Ishikawa (cell line): Measurements from ENCODE around the gene DEFB113.

Source experiments
- CEBPB ChIP-seq: IDR thresholded peaks from 2 replicates; pipeline ENCODE4 v1.6.1; 2012
- CREB1 ChIP-seq: IDR thresholded peaks from 2 replicates; pipeline ENCODE4 v1.6.1; 2012; ENCODE audit warnings: low read depth
- EGR1 ChIP-seq: IDR thresholded peaks from 2 replicates; pipeline ENCODE4 v1.6.1; 2012
- EP300 ChIP-seq: IDR thresholded peaks from 2 replicates; pipeline ENCODE4 v1.6.1; 2012; ENCODE audit warnings: borderline replicate concordance
- RAD21 ChIP-seq: IDR thresholded peaks from 2 replicates; pipeline ENCODE4 v1.6.1; 2012; ENCODE audit warnings: low read depth
- TCF12 ChIP-seq: IDR thresholded peaks from 2 replicates; pipeline ENCODE4 v1.6.1; 2012; ENCODE audit warnings: low read depth
- YY1 ChIP-seq: IDR thresholded peaks from 2 replicates; pipeline ENCODE4 v1.6.1; 2012; ENCODE audit warnings: low read depth
- TF ChIP-seq, protein P1 (sequence below): IDR thresholded peaks from 2 replicates; pipeline ENCODE4 v1.6.1; 2012; ENCODE audit warnings: low read depth, mild to moderate bottlenecking
- TF ChIP-seq, protein P2 (sequence below): IDR thresholded peaks from 2 replicates; pipeline ENCODE4 v1.6.1; 2012

DNA sequence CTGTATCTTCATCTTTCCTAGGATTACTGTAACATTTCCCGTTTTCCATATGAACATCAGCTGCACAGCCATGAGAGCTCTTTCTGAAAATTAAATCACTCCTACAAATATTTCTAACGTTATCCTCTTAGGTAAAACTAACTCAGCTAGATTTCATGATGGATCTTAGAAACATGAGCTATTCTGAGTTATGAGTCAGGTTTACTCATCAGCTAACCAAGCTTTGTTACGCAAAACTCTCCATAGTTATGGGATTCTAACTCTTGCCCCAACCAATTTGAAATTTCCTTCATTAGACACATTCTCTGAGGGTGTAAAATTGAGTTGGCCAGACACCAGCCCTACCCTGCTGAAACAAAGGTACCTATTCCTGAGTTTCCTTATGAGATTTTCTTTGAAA lies 38.4 kb upstream of the DEFB113 start:
- TF ChIP-seq EP300 (no peak), YY1 (no peak), CEBPB (no peak), CREB1 (no peak), TCF12 (no peak), EGR1 (no peak), RAD21 (no peak)
- TF ChIP-seq, protein P1, sequence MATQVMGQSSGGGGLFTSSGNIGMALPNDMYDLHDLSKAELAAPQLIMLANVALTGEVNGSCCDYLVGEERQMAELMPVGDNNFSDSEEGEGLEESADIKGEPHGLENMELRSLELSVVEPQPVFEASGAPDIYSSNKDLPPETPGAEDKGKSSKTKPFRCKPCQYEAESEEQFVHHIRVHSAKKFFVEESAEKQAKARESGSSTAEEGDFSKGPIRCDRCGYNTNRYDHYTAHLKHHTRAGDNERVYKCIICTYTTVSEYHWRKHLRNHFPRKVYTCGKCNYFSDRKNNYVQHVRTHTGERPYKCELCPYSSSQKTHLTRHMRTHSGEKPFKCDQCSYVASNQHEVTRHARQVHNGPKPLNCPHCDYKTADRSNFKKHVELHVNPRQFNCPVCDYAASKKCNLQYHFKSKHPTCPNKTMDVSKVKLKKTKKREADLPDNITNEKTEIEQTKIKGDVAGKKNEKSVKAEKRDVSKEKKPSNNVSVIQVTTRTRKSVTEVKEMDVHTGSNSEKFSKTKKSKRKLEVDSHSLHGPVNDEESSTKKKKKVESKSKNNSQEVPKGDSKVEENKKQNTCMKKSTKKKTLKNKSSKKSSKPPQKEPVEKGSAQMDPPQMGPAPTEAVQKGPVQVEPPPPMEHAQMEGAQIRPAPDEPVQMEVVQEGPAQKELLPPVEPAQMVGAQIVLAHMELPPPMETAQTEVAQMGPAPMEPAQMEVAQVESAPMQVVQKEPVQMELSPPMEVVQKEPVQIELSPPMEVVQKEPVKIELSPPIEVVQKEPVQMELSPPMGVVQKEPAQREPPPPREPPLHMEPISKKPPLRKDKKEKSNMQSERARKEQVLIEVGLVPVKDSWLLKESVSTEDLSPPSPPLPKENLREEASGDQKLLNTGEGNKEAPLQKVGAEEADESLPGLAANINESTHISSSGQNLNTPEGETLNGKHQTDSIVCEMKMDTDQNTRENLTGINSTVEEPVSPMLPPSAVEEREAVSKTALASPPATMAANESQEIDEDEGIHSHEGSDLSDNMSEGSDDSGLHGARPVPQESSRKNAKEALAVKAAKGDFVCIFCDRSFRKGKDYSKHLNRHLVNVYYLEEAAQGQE: no peak
- TF ChIP-seq, protein P2, sequence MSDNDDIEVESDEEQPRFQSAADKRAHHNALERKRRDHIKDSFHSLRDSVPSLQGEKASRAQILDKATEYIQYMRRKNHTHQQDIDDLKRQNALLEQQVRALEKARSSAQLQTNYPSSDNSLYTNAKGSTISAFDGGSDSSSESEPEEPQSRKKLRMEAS: no peak
